ENCODE data around the gene CSNK1G1.

- no peak for TF ChIP-seq CTCF (IDR thresholded peaks at IDR 0.05)
- TF ChIP-seq POLR2A (IDR thresholded peaks at IDR 0.05) = no peak
Measured at GRCh38 chr15:64144192-64144564, 211.8 kb downstream of the CSNK1G1 start.
